SK-N-SH (cell line): Measurements from ENCODE around the gene CYP26B1. TPM values are rescaled to one million over a fixed set of nuclear protein-coding genes. Genes with fewer than 3 reads are reported as not detected.

Experiments used
- CTCF ChIA-PET: fragments of 300-600, 350-600 bp; formaldehyde crosslinking; extraction: SDS; loops from one replicate; lab custom pipeline; 2021; lab: Yijun Ruan, JAX
- POLR2A ChIA-PET: fragments of 350-600 bp; sonication (Branson Sonifier 250); formaldehyde crosslinking; extraction: SDS; loops from one replicate; lab custom pipeline; 2020; ENCODE audit warnings: antibody characterized with exemption, inconsistent platforms; lab: Yijun Ruan, JAX
- DNase-seq: peaks from one replicate; pipeline ENCODE4 v3.0.0; 2012
- H2AFZ ChIP-seq: fragments of 200-600 bp; sonication (generic); 2 replicates; pipeline ENCODE4 v1.8.1; 2016; ENCODE audit warnings: antibody characterized with exemption, mild to moderate bottlenecking, low read depth
- H3F3A ChIP-seq: fragments of 200-600 bp; sonication (generic); replicated peaks from 2 replicates; pipeline ENCODE3; 2016; ENCODE audit warnings: antibody characterized with exemption, mild to moderate bottlenecking; ENCODE audit not compliant: insufficient read depth
- H3K27ac ChIP-seq, 2 experiments: fragments of 200-500 bp in 1 of 2; fragments of 200-600 bp in 1 of 2; sonication (Bioruptor generic) in 1 of 2; sonication (generic), shearing (Covaris generic) in 1 of 2; 2 replicates each; pipeline versions ENCODE4 v1.5.1 to v1.6.1; 2014 to 2016; ENCODE audit warnings: low read depth in 2 of 2, inconsistent platforms in 1 of 2, low read length in 1 of 2, mild to moderate bottlenecking in 1 of 2, mixed read lengths in 1 of 2
- H3K27me3 ChIP-seq: fragments of 200-600 bp; sonication (generic), shearing (Covaris generic); 2 replicates; pipeline ENCODE4 v1.6.1; 2016; ENCODE audit warnings: mixed run types; ENCODE audit not compliant: insufficient read depth
- H3K36me3 ChIP-seq, 2 experiments: fragments of 200-500 bp in 1 of 2; fragments of 200-600 bp in 1 of 2; sonication (Bioruptor generic) in 1 of 2; sonication (generic) in 1 of 2; replicated peaks in 1 of 2; 2 replicates each; pipeline versions ENCODE3 to v1.5.1; 2014 to 2016; ENCODE audit warnings: low read length in 1 of 2, mild to moderate bottlenecking in 1 of 2; ENCODE audit not compliant: insufficient read depth in 2 of 2, control insufficient read depth in 1 of 2
- H3K4me1 ChIP-seq, 2 experiments: fragments of 200-500 bp in 1 of 2; fragments of 200-600 bp in 1 of 2; sonication (Bioruptor generic) in 1 of 2; sonication (generic), shearing (Covaris generic) in 1 of 2; 2 replicates each; pipeline versions ENCODE4 v1.5.1 to v1.6.1; 2014 to 2016; ENCODE audit warnings: low read depth in 1 of 2, low read length in 1 of 2, mixed run types in 1 of 2; ENCODE audit not compliant: insufficient read depth in 2 of 2, control insufficient read depth in 1 of 2
- H3K4me2 ChIP-seq: fragments of 200-600 bp; sonication (generic), shearing (Covaris generic); 2 replicates; pipeline ENCODE4 v1.6.1; 2017; ENCODE audit warnings: mixed run types
- H3K4me3 ChIP-seq, 2 experiments: fragments of 200-500 bp in 1 of 2; fragments of 200-600 bp in 1 of 2; sonication (Bioruptor generic) in 1 of 2; sonication (generic), shearing (Covaris generic) in 1 of 2; 2 replicates each; pipeline versions ENCODE4 v1.5.1 to v1.8.1; 2014 to 2016; ENCODE audit warnings: low read depth in 2 of 2, inconsistent platforms in 1 of 2, low read length in 1 of 2, mild to moderate bottlenecking in 1 of 2, mixed read lengths in 1 of 2, moderate library complexity in 1 of 2
- H3K79me2 ChIP-seq: fragments of 200-600 bp; sonication (generic); 2 replicates; pipeline ENCODE4 v1.8.1; 2017; ENCODE audit warnings: mild to moderate bottlenecking; ENCODE audit not compliant: insufficient read depth
- H3K9ac ChIP-seq: fragments of 200-600 bp; sonication (generic); 2 replicates; pipeline ENCODE4 v1.6.1; 2017; ENCODE audit warnings: mixed run types
- H3K9me2 ChIP-seq: fragments of 200-600 bp; sonication (generic); 2 replicates; pipeline ENCODE4 v1.6.1; 2017; ENCODE audit warnings: mixed run types
- H3K9me3 ChIP-seq: fragments of 200-600 bp; sonication (generic); 2 replicates; pipeline ENCODE4 v1.6.1; 2017; ENCODE audit warnings: mixed run types, mild to moderate bottlenecking, moderate library complexity
- H4K20me1 ChIP-seq: fragments of 200-600 bp; sonication (generic); 2 replicates; pipeline ENCODE4 v1.6.1; 2017; ENCODE audit warnings: mild to moderate bottlenecking, mixed run types; ENCODE audit not compliant: insufficient read depth
- FOSL2 ChIP-seq: IDR thresholded peaks from 2 replicates; pipeline ENCODE4 v1.4.0; 2012; ENCODE audit warnings: low read depth, mild to moderate bottlenecking, moderate library complexity, borderline replicate concordance
- FOXJ3 ChIP-seq: sonication (generic); formaldehyde crosslinking; IDR thresholded peaks from 2 replicates; pipeline ENCODE4 v1.5.1; 2020; ENCODE audit warnings: mild to moderate bottlenecking, missing genetic modification reagents
- GABPA ChIP-seq: IDR thresholded peaks from 2 replicates; pipeline ENCODE4 v1.4.0; 2012; ENCODE audit warnings: low read depth, mild to moderate bottlenecking
- GATA2 ChIP-seq: sonication (generic); formaldehyde crosslinking; IDR thresholded peaks from 2 replicates; pipeline ENCODE4 v1.5.0; 2020; ENCODE audit warnings: mild to moderate bottlenecking, missing genetic modification reagents
- RAD21 ChIP-seq: IDR thresholded peaks from 2 replicates; pipeline ENCODE4 v1.6.1; 2012; ENCODE audit warnings: mild to moderate bottlenecking, low read length
- REST ChIP-seq: IDR thresholded peaks from 2 replicates; pipeline ENCODE4 v1.6.1; 2012; ENCODE audit warnings: mild to moderate bottlenecking, low read depth, low read length, moderate library complexity
- SMC3 ChIP-seq: IDR thresholded peaks from 2 replicates; pipeline ENCODE4 v1.6.1; 2012; ENCODE audit warnings: low read depth, low read length, improper control_type of control experiment
- TAF1 ChIP-seq: IDR thresholded peaks from 2 replicates; pipeline ENCODE4 v1.6.1; 2012; ENCODE audit warnings: low read depth, mild to moderate bottlenecking, low read length, moderate library complexity, borderline replicate concordance
- TCF12 ChIP-seq: IDR thresholded peaks from 2 replicates; pipeline ENCODE4 v1.4.0; 2012
- USF1 ChIP-seq: IDR thresholded peaks from 2 replicates; pipeline ENCODE4 v1.4.0; 2012; ENCODE audit warnings: low read depth, borderline replicate concordance
- ZBTB33 ChIP-seq: IDR thresholded peaks from 2 replicates; pipeline ENCODE4 v1.4.0; 2012; ENCODE audit warnings: low read depth, borderline replicate concordance
- WGBS: methylation state at CpG from one replicate; pipeline ENCODE4 v1.1.6; 2017; ENCODE audit warnings: low lambda C conversion rate; 5-methylcytosine and 5-hydroxymethylcytosine counted together
- polyA plus RNA-seq, 3 experiments: library from polyadenylated mRNA; depleted of rRNA; stranded (reverse); fragments of >200 nt; gene quantifications; 2 replicates each; pipeline ENCODE4 v1.2.3, GENCODE V29; 2012

Gene CYP26B1
- polyA plus RNA-seq, 1 of the 3 experiments (the other 2 are of a cell fraction), result 0.33 TPM

- no peaks in the 10 kb centered on the region for H3K36me3 ChIP-seq
- DNase-seq, result peak; percentile 49
- peaks cover 5 to 32% of the 10 kb centered on the region in 2 experiments; a peak in 2 of 4 replicates for H3K4me1 ChIP-seq
- no peaks in the 10 kb centered on the region for H3K9me2 ChIP-seq
- no peak overlapping the region for H3K9ac ChIP-seq
- H3K9me3 ChIP-seq, result no peaks in the 10 kb centered on the region
- no peaks in the 10 kb centered on the region for H4K20me1 ChIP-seq
- TF ChIP-seq FOSL2 (no peak), REST (no peak), RAD21 (no peak), GABPA (no peak), FOXJ3 (CRISPR knock-in tag) (no peak), ZBTB33 (no peak), TCF12 (no peak), TAF1 (no peak), USF1 (no peak), SMC3 (no peak), GATA2 (CRISPR knock-in tag) (no peak)
- H3K79me2 ChIP-seq, result no peaks in the 10 kb centered on the region
- H3K27me3 ChIP-seq, result peaks cover 45% of the 10 kb centered on the region
- ChIA-PET POLR2A (no interaction called here), CTCF (interaction anchor here (0.5 to 9.0 kb wide), 85 partner anchors 10 to 850 kb away, joined by 3 to 167 read pairs (median 4); no protein-coding TSS in a partner anchor)
- no peak overlapping the region for H3K27ac ChIP-seq
- peak overlapping the region; percentile 43 to 47 for H3K4me3 ChIP-seq
- WGBS, result 1% methylated on average over 12 of the region's 45 CpGs
- H2AFZ ChIP-seq, result no peak overlapping the region
- no peaks in the 10 kb centered on the region for H3F3A ChIP-seq
- H3K4me2 ChIP-seq, result peak overlapping the region; percentile 86
Observed at GRCh38 chr2:72149556-72150156, 2.0 kb upstream of the CYP26B1 start.
